K562 (cell line): ENCODE data around the gene MOB3B. TPM values are rescaled to one million over a fixed set of nuclear protein-coding genes. Genes with fewer than 3 reads are reported as not detected.

Source experiments
- EGR1 ChIP-seq: fragments of 450-650 bp; conservative IDR thresholded peaks from 2 replicates; pipeline ENCODE4 v1.6.1; 2017; ENCODE audit warnings: mild to moderate bottlenecking
- GABPB1 ChIP-seq: sonication (generic); formaldehyde crosslinking; IDR thresholded peaks from 2 replicates; pipeline ENCODE4 v1.8.0; 2022; ENCODE audit warnings: mild to moderate bottlenecking, missing genetic modification reagents
- HDAC8 ChIP-seq: fragments of 450-650 bp; IDR thresholded peaks from 2 replicates; pipeline ENCODE4 v1.6.1; 2016; ENCODE audit warnings: mild to moderate bottlenecking, missing genetic modification characterization, moderate library complexity, missing compliant biosample characterization
- NONO ChIP-seq, 2 experiments: fragments of 200-400 bp in 1 of 2; fragments of 450-650 bp in 1 of 2; formaldehyde crosslinking in 1 of 2; IDR thresholded peaks; 2 replicates each; pipeline ENCODE4 v1.6.1; 2017; ENCODE audit warnings: low read depth in 2 of 2, mild to moderate bottlenecking in 2 of 2, moderate library complexity in 2 of 2, low read length in 1 of 2
- POLR2B ChIP-seq: fragments of 450-650 bp; IDR thresholded peaks from 2 replicates; pipeline ENCODE4 v1.6.1; 2018; ENCODE audit warnings: low read depth; ENCODE audit not compliant: partially characterized antibody
- POLR2G ChIP-seq: fragments of 200-400 bp; formaldehyde crosslinking; IDR thresholded peaks from 2 replicates; pipeline ENCODE4 v1.6.1; 2017; ENCODE audit warnings: low read depth, mild to moderate bottlenecking, antibody characterized with exemption, low read length, moderate library complexity
- RAD21 ChIP-seq, 2 experiments: fragments of 250-450 bp in 1 of 2; fragments of 450-650 bp in 1 of 2; sonication (Bioruptor Pico) in 1 of 2; formaldehyde crosslinking in 1 of 2; IDR thresholded peaks in 1 of 2; conservative IDR thresholded peaks in 1 of 2; 2 replicates each; pipeline versions ENCODE4 v1.4.0 to v1.8.0; 2020 to 2022; ENCODE audit warnings: mild to moderate bottlenecking in 2 of 2, moderate library complexity in 1 of 2
- REST ChIP-seq, 2 experiments: fragments of 450-650 bp; formaldehyde crosslinking in 1 of 2; IDR thresholded peaks; 2 replicates each; pipeline versions ENCODE4 v1.4.0 to v1.6.1; 2014 to 2020; ENCODE audit warnings: mild to moderate bottlenecking in 2 of 2, borderline replicate concordance in 1 of 2, low read depth in 1 of 2
- SMC3 ChIP-seq: conservative IDR thresholded peaks from 2 replicates; pipeline ENCODE4 v1.6.1; 2011; ENCODE audit warnings: low read depth, low read length, improper control_type of control experiment; ENCODE audit not compliant: insufficient read depth
- XRCC3 ChIP-seq: fragments of 450-650 bp; IDR thresholded peaks from 2 replicates; pipeline ENCODE4 v1.6.1; 2017; ENCODE audit warnings: mild to moderate bottlenecking, moderate library complexity
- ZNF384 ChIP-seq: IDR thresholded peaks from 2 replicates; pipeline ENCODE4 v1.6.1; 2012; ENCODE audit warnings: low read depth, low read length, improper control_type of control experiment
- ZNF644 ChIP-seq: fragments of 200-800 bp; sonication (Bioruptor generic); IDR thresholded peaks from 2 replicates; pipeline ENCODE4 v1.6.1; 2016; ENCODE audit warnings: low read depth, missing genetic modification characterization, missing compliant biosample characterization
- ZNF79 ChIP-seq: fragments of 250-450 bp; sonication (Bioruptor Pico); IDR thresholded peaks from 2 replicates; pipeline ENCODE4 v1.4.0; 2020; ENCODE audit warnings: low read depth, mild to moderate bottlenecking, moderate library complexity
- polyA plus RNA-seq, 8 experiments: library from polyadenylated mRNA; depleted of rRNA in 4 of 8; stranded (reverse) in 5 of 8; unstranded in 3 of 8; fragments of >200 nt; fragmentation: Nextera tagmentation in 2 of 8; fragmentation: Illumina TruSeq in 1 of 8; extraction: Ambion mirVana in 2 of 8; extraction: Trizol in 1 of 8; gene quantifications; 2 replicates each; pipeline versions ENCODE4 v1.2.1 to v1.2.3, GENCODE V29; 2011 to 2014; ENCODE audit warnings: inconsistent platforms in 1 of 8, missing spikeins in 1 of 8
- total RNA-seq, 7 experiments: library from RNA; depleted of rRNA in 6 of 7; stranded (reverse); fragments of >200 nt in 6 of 7; fragmentation: Illumina TruSeq in 2 of 7; extraction: Trizol in 2 of 7; gene quantifications; 2 replicates each; pipeline versions ENCODE4 v1.2.1 to v1.2.3, GENCODE V29; 2011 to 2021; ENCODE audit warnings: low replicate concordance in 1 of 7

MOB3B gene
- total and polyA plus RNA-seq, 9 of the 15 experiments (the other 6 are each of a cell fraction or from before 2014, with no cell fraction given): 3.6 to 12.8 (median 7.2) TPM

GRCh38 chr9:27333241-27334052, 196.2 kb downstream of the MOB3B start (continued):
- peak; percentile 58 for TF ChIP-seq REST (IDR thresholded peaks at IDR 0.05; ENCODE audit: borderline replicate concordance)
- no peak for TF ChIP-seq REST (CRISPR knock-in tag; IDR thresholded peaks at IDR 0.05; ENCODE audit: low read depth)
- no peak for TF ChIP-seq XRCC3
- TF ChIP-seq RAD21 (CRISPR knock-in tag; conservative IDR thresholded peaks at IDR 0.05 in 1 of 2, IDR thresholded peaks at IDR 0.05 in 1 of 2): peak; percentile 50 to 61; a peak in 2 of 4 replicates
- TF ChIP-seq ZNF644 (tag): no peak
- TF ChIP-seq POLR2B: no peak
- no peak for TF ChIP-seq ZNF79 (CRISPR knock-in tag)
- no peak for TF ChIP-seq NONO (IDR thresholded peaks at IDR 0.05; ENCODE audit: low read depth in 2 of 2, low read length in 1 of 2)
- TF ChIP-seq EGR1: no peak
- no peak for TF ChIP-seq POLR2G
- TF ChIP-seq GABPB1 (CRISPR knock-in tag): no peak
- no peak for TF ChIP-seq HDAC8 (tag)
- TF ChIP-seq ZNF384: peak; percentile 35; the same call in 1 of the 2 replicates
- TF ChIP-seq SMC3: 0 out of 2 replicates have a peak, but pooled peaks have one; percentile 26
